Activated CD8-positive, alpha-beta memory T cell treated with anti-CD3 and anti-CD28 coated beads for 48 hours (primary cell): ENCODE data around the gene PPARD.
"Not testable (repeated sequence)": the region's sequence is repeated elsewhere in the genome, so short reads cannot be mapped to it uniquely, and the experiment has no call there.

ENCODE experiments used
- DNase-seq, 3 experiments: peaks; one replicate each; pipeline ENCODE4 v3.0.0-alpha.2; 2020; ENCODE audit warnings: low read depth in 2 of 3, low spot score in 2 of 3

PPARD gene

DNA sequence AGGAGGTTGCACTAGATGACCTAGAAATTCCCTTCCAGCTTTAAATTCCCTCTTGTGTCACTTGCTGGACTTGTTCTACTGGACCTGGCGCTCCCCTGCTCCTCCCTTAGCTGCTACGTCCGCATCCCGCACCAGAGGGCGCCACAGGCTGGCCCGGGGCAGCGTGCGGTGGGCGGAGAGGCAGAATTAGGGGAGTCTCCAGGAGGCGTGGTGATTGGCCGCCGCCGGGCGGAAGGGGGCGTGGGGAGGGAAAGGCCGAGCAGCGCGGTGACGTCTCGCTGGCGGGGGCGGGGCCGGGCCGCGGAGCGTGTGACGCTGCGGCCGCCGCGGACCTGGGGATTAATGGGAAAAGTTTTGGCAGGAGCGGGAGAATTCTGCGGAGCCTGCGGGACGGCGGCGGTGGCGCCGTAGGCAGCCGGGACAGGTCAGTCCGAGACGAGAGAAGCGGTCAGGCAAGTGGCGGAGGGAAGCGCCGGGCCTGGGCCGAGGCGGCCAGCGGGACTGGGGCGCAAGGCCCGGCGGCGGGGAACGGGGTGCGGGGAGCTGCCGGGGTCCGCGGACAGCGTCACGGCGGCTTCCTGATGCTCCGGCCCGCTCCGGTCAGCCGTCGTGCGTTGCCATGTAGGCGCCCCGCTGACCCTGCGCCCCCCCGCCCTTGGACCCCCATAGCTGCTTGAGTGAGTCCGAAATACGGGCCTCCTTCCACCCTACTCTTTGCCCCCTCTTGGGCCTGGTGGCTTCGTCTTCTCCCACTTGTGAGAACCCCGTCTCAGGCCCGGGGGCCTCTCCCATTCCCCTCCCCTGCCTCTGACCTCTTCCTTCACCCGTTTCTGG, at the start of gene PPARD:
PPARD (plus strand) TSS at position 301 of the 834 bp plus-strand sequence. CDS start 68,530 bp downstream, outside the sequence.
- DNase-seq: peak; percentile 92 to 98 (median 97)

DNA sequence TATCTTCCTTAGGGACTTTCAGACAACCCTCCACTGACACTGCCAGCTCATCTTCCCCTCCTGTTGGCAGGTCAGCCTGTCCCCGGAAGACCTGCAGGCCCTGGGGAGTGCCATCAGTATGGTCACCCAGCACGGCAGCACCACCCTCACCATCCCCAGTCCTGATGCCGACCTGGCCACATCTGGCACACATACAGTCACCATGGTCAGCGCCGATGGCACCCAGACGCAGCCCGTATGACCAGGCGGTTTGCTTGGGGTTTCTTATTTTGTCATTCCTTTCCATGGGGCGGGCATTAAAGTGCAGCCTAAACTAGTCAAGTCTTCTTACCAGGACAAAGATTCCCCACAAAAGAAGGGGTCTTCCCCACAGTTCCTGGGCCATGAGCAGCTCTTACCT, 48.7 kb upstream of the PPARD start:
- DNase-seq: no peak

DNA sequence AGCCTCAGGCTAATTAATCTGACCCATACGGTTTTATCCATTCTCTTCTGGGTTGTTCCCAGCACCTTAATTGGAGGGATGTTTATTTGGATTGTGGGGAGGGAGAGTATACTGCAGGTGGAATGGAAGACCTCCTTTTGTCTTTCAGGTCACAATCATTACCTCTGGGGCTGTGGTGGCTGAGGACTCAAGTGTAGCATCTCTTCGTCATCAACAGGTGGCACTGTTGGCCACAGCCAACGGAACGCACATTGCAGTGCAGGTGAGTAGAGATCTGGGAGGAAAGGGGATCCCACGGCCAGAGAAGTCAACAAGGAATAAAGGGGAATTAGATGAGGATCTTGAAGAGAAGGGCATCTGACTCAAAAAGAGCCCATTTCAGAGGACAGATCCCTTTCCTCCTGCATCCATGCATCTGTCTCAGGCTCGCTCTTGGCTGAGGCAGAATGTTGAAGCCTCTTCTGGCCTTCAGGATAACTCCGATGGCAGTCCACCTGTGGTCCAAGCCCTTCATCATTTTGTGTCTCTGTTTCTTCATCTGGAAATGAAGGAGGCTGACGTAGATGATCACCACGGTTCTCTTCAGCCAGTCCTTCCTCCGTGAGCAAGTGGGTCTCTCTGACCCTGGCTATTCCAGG, 47.9 kb upstream of the PPARD start:
- DNase-seq: no peak

DNA sequence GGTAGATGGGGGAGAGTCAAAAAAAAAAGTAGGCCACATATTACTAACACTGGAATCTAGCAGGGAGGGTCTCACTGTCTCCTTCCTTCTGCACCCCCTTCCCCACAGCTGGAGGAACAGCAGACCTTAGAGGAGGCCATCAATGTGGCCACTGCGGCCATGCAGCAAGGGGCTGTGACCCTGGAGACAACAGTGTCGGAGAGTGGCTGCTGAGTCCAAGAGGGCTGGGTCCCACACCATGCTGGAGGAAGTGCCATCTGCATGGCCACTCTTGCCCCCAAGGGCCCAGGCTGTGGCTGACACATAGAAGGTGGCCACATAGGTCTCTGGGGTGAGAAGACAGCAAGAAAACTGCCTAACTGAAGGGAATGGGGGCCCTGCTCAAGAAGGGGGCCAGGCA, 47.3 kb upstream of the PPARD start:
- DNase-seq: no peak

DNA sequence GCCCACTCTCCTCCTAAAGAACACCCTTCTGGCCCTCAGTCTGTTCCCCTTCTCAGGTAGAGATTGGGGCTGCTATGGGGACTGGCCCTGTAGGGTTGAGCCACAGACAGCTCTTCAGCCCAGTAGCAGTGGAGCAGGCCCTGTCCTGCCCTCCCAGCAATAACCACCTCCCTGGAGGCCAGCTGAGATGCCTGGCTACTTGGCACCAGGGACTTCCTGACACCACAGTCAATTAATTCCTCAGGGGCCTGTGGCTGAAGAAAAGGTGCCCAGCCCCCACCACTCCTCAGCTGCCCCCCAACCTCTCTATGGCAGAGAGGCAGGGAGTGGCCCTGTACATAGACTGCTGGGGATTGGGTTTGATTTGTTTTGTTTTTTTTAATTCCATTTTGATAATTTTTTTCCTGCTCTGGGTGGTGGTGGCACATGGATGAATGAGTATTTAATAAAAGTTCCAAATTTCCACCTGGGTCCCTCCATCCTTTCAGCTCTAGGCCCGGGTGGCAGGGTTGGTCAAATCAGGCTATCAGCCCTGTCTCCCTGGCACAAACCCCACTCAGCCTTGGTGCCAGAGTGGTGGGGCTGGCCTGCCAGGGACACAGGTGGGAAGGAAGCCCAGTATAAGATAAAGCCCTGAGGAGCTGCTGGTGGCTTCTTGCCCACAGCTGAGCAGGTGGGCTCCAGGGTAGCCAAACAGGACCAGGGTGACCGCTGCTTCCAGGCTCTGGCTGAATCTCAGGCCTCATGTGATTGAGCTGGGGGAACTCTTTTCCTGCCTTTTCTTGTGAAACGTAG, 46.6 kb upstream of the PPARD start:
- DNase-seq: no peak

DNA sequence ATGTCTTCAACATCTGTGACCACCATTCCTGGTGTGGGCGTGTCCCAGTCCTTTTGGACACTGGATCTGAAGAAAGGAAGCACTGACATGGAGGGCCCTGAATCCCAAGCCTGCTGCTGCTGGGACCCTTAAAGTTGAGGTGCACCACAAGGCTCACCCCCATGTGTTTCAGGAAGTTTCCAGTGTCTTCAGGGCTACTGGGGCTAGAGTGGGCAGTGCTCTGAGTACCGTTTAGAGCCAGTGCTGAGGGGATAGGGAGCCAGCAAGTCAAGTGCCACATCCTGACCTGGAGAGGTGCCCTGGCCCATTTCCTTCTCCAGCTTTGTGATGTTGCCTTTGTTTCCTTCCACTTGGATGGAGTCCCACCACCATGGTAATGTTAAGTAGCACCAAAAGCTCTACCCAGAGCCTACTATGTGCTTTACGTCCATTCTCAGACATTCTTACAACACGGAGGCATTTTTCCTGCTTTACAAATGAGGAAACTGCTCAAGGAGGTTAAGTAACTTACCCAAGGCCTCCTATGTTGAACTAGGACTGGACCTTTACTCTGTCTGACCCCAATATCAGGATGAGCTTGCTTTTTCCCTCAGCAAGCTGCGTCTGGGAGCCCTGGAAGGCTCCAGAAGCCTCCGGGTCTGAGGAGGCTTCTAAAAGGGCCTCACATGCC, 45.3 kb upstream of the PPARD start:
- DNase-seq: no peak

DNA sequence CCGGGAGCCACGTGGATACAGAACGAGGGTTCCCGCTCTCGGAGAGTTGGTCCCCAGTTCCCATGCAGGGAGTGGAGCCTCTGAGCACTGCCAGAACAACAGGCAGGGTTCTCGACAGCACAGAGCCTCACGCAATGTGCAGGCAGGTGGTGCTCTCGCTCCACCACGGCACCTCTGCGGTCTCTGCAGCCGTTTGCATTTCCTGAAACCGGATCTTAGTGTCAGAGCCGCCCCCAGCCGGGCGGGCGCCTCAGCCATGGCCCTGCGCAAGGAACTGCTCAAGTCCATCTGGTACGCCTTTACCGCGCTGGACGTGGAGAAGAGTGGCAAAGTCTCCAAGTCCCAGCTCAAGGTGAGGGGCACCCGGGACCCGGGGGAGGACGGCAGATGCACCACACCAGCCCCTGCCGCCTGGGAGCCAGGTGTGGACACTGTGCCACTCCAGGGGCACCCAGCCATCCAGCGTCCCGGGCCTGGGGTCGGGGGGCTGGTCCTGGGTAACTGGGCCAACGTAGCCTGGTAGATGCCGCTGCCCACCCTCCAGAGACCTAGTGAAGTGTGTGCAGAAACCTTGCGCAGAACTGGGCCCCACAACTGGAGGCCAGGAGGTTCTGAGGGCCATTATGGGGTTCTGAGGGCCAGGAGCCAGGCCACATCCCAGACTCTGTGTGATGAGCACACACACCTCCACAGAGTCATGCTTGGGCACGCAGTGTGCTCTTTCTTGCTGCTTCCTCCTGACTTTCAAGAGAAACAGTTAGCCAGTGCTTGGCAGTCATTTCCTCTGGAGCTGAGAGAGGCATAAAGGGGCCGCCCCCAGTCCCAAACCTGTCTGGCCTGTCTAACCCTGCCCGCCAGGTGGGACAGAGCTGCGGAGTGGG, 44.5 kb upstream of the PPARD start, which contains the start of gene DEF6:
DEF6 (plus strand) TSS at position 218 of the 881 bp plus-strand sequence; CDS start at position 257, 39 bp downstream.
- peak; percentile 56 to 72 (median 67) for DNase-seq

DNA sequence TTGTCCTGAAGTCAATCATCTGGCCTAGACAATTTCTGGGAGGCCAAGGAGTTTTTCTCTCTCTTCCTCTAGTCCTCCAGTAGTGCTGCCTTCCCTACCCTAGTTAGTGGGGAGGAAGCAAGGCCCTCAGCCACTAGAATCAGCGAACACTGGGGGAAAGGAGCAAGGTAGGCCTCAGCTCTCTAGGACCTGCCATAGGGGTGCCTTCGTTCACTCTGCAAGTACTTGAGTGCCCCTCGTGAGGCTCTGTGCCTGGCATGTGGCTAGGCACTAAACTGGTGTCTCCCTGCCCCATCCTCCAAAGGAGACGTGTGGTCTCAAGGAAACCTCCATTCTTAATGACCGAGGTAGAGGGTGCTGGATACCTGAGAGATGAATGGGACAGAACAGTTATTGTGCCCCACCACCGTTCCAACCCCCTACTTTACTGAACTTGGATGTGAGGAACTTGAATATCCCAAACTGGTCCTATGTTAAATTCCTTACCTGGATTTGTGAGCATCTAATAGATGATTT, 43.7 kb upstream of the PPARD start:
- no peak for DNase-seq

DNA sequence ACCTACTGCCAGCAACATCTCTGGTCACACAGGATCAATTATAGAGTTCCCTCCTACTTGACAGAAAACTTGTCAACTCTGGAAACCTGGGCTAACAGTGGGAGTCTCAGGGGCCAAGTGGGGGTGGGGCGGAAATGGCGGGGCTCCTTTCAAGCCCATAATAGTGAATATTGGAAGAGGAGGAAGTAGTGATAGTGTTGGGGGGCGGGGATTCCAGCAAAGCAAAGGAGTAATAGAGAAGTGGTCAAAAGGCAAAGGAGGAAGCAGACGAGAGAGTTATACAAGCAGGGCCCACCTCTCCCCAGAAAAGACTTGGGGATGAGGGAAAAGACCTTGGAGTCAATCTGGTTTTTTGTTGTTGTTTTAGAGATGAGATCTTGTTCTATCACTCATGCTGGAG, 42.7 kb upstream of the PPARD start:
- no peak for DNase-seq

DNA sequence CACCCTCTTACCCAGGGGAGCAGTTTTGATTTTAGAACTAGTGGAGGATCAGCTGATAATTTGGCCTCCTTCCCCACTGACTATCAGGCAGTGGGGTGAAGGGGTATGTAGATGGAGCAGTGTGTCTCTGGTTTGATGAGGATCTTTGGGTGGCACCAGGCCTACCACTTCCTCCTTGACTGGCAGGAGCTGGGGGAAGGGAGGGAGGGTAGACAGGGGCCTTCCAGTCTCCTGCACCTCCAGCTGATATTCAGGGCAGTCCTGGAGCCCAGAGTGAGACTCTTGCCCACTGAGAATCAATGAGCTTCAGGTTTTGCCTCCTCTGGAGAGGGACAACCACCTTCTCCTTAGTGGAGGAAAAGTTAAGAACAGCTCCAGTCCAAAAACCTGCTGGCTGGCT, 41.5 kb upstream of the PPARD start:
- no peak for DNase-seq

DNA sequence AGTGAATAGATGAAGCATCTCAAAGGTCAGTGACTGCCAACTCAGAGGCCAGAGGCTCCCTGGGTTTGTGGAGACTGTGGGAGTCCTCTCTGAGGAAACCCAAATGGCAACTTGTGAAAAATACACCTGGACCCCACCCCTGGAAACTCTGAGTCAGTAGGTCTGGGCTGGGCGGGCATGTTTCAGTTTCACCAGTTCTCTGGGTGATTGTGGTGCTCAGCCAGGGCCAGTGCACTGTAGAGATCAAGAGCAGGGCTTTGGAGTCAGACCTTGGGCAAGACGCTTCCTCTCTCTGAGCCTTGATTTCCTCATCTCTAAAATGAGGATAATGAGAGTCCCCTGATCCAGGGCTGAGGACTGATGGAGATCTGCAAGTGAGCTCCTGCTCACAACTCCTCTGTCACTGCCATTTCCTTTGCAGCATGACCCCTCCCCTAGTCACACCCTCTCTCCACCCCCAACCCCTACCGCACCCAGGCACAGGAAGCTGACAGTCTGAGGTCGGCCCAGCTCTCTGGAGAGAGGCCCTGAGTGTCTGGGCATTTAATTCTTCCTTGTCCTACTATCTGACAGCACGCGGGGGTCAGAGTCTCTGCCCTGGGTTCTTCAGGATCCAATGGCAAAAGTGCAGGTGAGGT, 39.6 kb upstream of the PPARD start:
- peak; percentile 63 to 74 (median 69) for DNase-seq

DNA sequence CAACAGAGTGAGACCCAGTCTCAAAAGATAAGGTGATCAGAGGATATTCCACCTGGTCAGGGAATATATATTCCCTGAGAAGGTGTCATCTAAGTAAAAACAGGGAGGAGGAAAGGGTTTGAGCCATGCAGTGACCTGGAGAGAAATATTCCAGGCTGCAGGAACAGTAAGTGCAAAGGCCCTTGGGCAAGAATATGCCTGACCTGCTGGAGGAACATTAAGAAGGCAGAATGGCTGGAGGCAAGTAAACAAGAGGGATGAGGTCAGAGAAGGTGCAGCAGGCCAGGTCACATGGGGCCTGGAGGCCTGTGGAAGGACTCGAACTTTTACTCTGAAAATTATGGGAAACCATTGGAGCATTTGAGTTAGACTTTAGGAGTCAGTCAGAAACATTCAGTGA, 38.1 kb upstream of the PPARD start:
- DNase-seq: no peak

DNA sequence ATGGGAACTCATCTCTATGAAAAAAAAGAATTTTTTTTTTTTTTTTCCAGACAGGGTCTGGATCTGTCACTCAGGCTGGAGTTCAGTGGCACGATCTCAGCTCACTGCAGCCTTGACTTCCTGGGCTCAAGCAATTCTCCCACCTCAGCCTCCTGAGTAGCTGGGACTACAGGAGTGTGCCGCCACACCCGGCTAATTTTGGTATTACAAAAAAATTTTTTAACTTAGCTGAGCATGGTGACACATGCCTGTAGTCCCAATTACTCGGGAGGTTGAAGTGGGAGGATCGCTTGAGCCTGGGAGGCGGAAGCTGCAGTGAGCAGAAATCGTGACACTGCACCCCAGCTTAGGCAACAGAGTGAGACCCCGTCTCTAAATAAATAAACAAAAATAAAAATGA, 37.2 kb upstream of the PPARD start:
- no peak for DNase-seq

DNA sequence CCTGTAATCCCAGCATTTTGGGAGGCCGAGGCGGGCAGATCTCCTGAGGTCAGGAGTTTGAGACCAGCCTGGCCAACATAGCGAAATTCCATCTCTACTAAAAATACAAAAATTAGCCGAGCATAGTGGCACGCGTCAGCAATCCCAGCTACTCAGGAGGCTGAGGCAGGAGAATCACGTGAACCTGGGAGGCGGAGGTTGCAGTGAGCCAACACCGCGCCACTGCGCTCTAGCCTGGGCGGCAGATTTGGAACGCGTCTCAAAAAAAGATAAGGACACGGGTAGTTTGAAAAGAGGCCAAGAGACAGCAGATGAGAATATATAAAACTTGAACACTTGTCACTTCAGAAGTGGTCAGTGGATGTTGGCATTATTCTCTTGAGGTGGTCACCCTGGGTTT, 35.2 kb upstream of the PPARD start:
- not testable (repeated sequence) for DNase-seq

DNA sequence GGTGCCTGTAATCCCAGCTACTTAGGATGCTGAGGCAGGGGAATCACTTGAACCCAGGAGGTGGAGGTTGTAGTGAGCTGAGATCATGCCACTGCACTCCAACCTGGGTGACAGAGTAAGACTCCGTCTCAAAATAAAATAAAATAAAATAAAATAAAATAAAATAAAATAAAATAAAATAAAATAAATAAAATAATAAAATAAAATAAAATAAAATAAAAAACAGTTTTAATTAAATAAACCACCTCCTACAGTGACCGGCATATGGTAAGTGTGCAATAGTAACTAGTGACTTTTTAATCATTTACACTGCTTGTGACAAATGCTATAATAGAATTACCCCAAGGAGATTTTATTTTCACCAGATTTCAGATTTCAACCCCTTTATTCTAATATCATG, 33.8 kb upstream of the PPARD start:
- DNase-seq: not testable (repeated sequence)

DNA sequence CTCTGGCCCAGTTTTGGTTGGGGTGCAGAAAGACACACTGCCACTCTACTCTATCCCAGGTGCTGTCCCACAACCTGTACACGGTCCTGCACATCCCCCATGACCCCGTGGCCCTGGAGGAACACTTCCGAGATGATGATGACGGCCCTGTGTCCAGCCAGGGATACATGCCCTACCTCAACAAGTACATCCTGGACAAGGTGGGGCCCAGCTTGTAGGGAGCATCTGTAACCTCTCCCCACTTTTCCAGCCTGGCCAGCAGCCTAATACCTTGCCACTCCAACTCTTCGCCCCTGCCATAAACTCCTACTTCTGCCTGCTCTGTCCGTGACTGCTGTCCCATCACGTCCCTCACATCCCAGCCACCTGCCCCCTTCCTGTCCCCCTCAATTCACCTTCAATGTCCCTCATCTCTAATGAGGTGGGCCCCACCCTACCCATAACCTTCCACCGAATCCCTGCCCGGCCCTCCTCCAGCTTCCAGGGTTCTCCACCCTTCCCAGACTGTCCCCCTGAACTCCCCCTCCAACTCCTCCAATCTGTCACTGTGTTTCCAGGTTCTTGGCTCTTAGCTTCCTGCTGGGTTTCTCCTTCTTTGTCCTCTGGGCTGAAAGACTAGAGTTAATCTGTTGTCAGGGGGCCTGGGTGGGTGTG, 32.6 kb upstream of the PPARD start:
- DNase-seq: no peak

DNA sequence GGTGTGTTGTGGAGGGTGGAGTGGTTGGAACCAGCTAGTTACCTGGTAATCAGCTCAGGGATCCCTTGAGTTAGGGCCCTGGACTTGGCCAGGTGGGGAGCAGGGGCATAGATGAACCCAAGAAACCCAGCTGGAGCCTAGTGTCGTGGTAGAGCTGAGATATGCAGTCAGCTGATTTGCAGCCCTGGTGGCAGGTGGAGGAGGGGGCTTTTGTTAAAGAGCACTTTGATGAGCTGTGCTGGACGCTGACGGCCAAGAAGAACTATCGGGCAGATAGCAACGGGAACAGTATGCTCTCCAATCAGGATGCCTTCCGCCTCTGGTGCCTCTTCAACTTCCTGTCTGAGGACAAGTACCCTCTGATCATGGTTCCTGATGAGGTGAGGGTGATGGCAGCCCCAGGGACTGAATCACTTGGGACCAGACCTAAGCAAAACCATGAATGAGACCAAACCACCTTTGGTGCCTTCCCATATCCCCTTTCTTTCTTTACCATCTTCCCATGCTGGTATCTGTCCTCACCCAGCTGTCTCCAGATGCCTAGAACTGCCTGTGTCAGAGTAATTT, 32.0 kb upstream of the PPARD start:
- no peak for DNase-seq

DNA sequence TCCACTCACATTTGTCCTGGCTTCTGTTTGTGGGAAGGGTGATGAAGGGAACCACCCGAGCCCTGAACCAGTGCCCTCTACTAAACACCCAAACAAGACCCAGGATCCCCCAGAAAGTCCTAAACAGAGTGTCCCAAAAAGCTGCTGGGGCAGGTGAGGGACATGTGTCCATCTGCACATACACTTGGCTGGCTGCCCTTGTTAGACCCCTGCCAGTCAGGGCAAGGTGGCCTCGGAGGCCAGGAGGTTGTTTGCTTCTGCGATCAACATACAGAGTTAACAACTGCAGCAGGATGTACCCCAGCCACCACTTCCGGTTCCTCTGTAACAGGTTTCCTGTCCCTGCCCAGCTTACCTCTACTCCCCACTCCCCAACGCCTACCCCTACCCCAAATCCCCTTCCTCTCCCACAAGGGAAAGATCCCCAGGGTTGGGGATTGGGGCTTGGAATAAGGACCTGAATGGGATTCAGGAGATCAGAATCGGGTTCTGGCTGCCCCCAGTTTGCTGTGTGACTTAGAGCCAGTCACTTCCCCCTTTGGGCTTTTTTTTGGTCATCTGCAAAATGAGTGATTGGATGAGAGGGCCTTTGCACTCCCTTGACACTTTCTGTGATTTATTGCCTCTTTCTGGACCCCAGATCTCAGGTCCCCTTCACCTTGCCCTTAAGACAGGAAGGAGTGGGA, 30.8 kb upstream of the PPARD start:
- no peak for DNase-seq
